GM23338 (cell line): Measurements from ENCODE around the gene ZNF513. TPM values are rescaled to one million over a fixed set of nuclear protein-coding genes. Genes with fewer than 3 reads are reported as not detected.

Source experiments
- ATAC-seq: fragments of 200-7000 bp; cut with Tn5 transposase; 3 replicates; pipeline ENCODE4 v1.9.1; 2020
- DNase-seq: peaks from one replicate; pipeline ENCODE4 v3.0.0-alpha.2; 2015; ENCODE audit warnings: low spot score
- H2AFZ ChIP-seq: fragments of 200-600 bp; sonication (generic); 2 replicates; pipeline ENCODE4 v1.8.0; 2016; ENCODE audit warnings: antibody characterized with exemption, mild to moderate bottlenecking, moderate library complexity
- H3F3A ChIP-seq: fragments of 200-600 bp; sonication (generic); replicated peaks from 2 replicates; pipeline ENCODE4 v1.8.0; 2017; ENCODE audit warnings: antibody characterized with exemption, mixed run types, low read depth
- H3K27ac ChIP-seq: fragments of 200-600 bp; sonication (generic); 2 replicates; pipeline ENCODE4 v1.6.1; 2016; ENCODE audit warnings: low read depth
- H3K27me3 ChIP-seq: fragments of 200-600 bp; sonication (generic); 2 replicates; pipeline ENCODE4 v1.8.0; 2016; ENCODE audit warnings: mild to moderate bottlenecking, mixed run types, moderate library complexity; ENCODE audit not compliant: insufficient read depth
- H3K36me3 ChIP-seq: fragments of 200-600 bp; sonication (generic); 2 replicates; pipeline ENCODE4 v1.8.0; 2016; ENCODE audit warnings: mild to moderate bottlenecking; ENCODE audit not compliant: insufficient read depth
- H3K4me1 ChIP-seq: fragments of 200-600 bp; sonication (generic); 2 replicates; pipeline ENCODE4 v1.8.0; 2016; ENCODE audit warnings: mild to moderate bottlenecking, moderate library complexity; ENCODE audit not compliant: insufficient read depth
- H3K4me2 ChIP-seq: fragments of 200-600 bp; sonication (generic); 2 replicates; pipeline ENCODE4 v1.7.1; 2017; ENCODE audit warnings: mixed run types
- H3K4me3 ChIP-seq: fragments of 200-600 bp; sonication (generic); 2 replicates; pipeline ENCODE4 v1.6.1; 2016; ENCODE audit warnings: mixed run types
- H3K79me2 ChIP-seq: fragments of 200-600 bp; sonication (generic); replicated peaks from 2 replicates; pipeline ENCODE4 v1.8.0; 2017; ENCODE audit warnings: mild to moderate bottlenecking; ENCODE audit not compliant: insufficient read depth
- H3K9me2 ChIP-seq: fragments of 200-600 bp; sonication (generic); 2 replicates; pipeline ENCODE4 v1.8.0; 2017; ENCODE audit not compliant: insufficient read depth
- H4K20me1 ChIP-seq: fragments of 200-600 bp; sonication (generic); replicated peaks from 2 replicates; pipeline ENCODE4 v1.8.0; 2017; ENCODE audit warnings: mild to moderate bottlenecking; ENCODE audit not compliant: insufficient read depth
- H3K27ac Mint-ChIP-seq: 2 replicates; pipeline ENCODE4 v1.8.0; 2020; ENCODE audit warnings: inconsistent platforms, mild to moderate bottlenecking, moderate library complexity, mixed read lengths
- H3K27me3 Mint-ChIP-seq: 3 replicates; pipeline ENCODE4 v1.8.0; 2022; ENCODE audit warnings: low read depth, mild to moderate bottlenecking, moderate library complexity, mixed read lengths, inconsistent platforms; ENCODE audit not compliant: insufficient read depth, poor library complexity
- H3K36me3 Mint-ChIP-seq: 3 replicates; pipeline ENCODE4 v1.8.0; 2021; ENCODE audit warnings: low read depth, mild to moderate bottlenecking, inconsistent platforms, moderate library complexity, mixed read lengths
- H3K4me1 Mint-ChIP-seq: 3 replicates; pipeline ENCODE4 v1.8.0; 2020; ENCODE audit warnings: mild to moderate bottlenecking, inconsistent platforms, mixed read lengths
- H3K4me3 Mint-ChIP-seq: 3 replicates; pipeline ENCODE4 v1.8.0; 2021; ENCODE audit warnings: moderate library complexity, mild to moderate bottlenecking, inconsistent platforms, mixed read lengths
- H3K9me3 Mint-ChIP-seq: 3 replicates; pipeline ENCODE4 v1.8.0; 2020; ENCODE audit warnings: moderate library complexity, mild to moderate bottlenecking, inconsistent platforms, mixed read lengths
- EZH2 ChIP-seq: fragments of 200-600 bp; sonication (generic); IDR thresholded peaks from one replicate; pipeline ENCODE4 v1.8.0; 2017; ENCODE audit warnings: antibody characterized with exemption, mild to moderate bottlenecking, low read depth; ENCODE audit not compliant: unreplicated experiment
- EZH2phosphoT487 ChIP-seq: fragments of 200-600 bp; sonication (generic); IDR thresholded peaks from one replicate; pipeline ENCODE4 v1.8.1; 2018; ENCODE audit warnings: antibody characterized with exemption; ENCODE audit not compliant: unreplicated experiment
- JUNB ChIP-seq: IDR thresholded peaks from one replicate; pipeline ENCODE4 v1.6.1; 2016; ENCODE audit warnings: antibody characterized with exemption; ENCODE audit not compliant: unreplicated experiment
- NANOG ChIP-seq: IDR thresholded peaks from 2 replicates; pipeline ENCODE4 v1.6.1; 2016; ENCODE audit warnings: antibody characterized with exemption, borderline replicate concordance
- POLR2AphosphoS5 ChIP-seq: IDR thresholded peaks from 2 replicates; pipeline ENCODE4 v1.6.1; 2016; ENCODE audit warnings: antibody characterized with exemption, low read depth
- STAT1 ChIP-seq: IDR thresholded peaks from one replicate; pipeline ENCODE4 v1.6.1; 2016; ENCODE audit warnings: antibody characterized with exemption; ENCODE audit not compliant: unreplicated experiment
- ZNF114 ChIP-seq: fragments of 250-450 bp; sonication (Bioruptor Pico); IDR thresholded peaks from 2 replicates; pipeline ENCODE4 v1.5.0; 2020; ENCODE audit warnings: mild to moderate bottlenecking, moderate library complexity
- ZNF331 ChIP-seq: fragments of 250-450 bp; sonication (Bioruptor Pico); IDR thresholded peaks from 2 replicates; pipeline ENCODE4 v1.5.0; 2020; ENCODE audit warnings: low read depth, mild to moderate bottlenecking, moderate library complexity
- polyA plus RNA-seq: library from polyadenylated mRNA; unstranded; fragments of >200 nt; fragmentation: Nextera tagmentation; extraction: Ambion mirVana; gene quantifications from 2 replicates; pipeline ENCODE4 v1.2.1, GENCODE V29; 2016
- total RNA-seq: library from RNA; depleted of rRNA; stranded (reverse); fragments of >200 nt; shearing (Covaris generic); gene quantifications from 2 replicates; pipeline ENCODE4 v1.2.3, GENCODE V29; 2014
- TF ChIP-seq, protein P1 (sequence below): IDR thresholded peaks from one replicate; pipeline ENCODE4 v1.6.1; 2018; ENCODE audit warnings: antibody characterized with exemption; ENCODE audit not compliant: unreplicated experiment
- TF ChIP-seq, protein P2 (sequence below): IDR thresholded peaks from 2 replicates; pipeline ENCODE4 v1.6.1; 2016; ENCODE audit warnings: antibody characterized with exemption
- TF ChIP-seq, protein P3 (sequence below), 2 experiments: fragments of 200-600 bp in 1 of 2; sonication (generic) in 1 of 2; conservative IDR thresholded peaks; 2 replicates each; pipeline versions ENCODE4 v1.5.1 to v1.6.1; 2016 to 2017; ENCODE audit warnings: antibody characterized with exemption in 2 of 2, low read depth in 2 of 2, mild to moderate bottlenecking in 2 of 2, moderate library complexity in 1 of 2

Gene ZNF513
- total and polyA plus RNA-seq, 2 experiments from 2014 or later: 10.4 to 13.2 TPM

DNA sequence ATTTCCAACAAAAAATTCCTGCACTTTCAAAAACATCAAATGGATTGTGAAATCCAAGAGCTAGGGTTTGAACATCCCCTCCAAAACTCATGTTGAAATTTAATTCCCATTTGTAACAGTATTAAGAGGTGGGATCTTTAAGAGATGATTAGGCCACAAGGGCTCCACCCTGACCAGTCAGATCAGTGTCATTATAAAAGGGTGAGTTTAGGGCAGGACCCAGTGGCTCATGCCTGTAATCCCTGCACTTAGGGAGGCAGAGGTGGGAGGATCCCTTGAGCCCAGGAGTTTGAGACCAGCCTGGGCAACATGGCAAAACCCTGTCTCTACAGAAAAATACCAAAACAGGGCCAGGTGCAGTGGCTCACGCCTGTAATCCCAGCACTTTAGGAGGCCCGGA lies 32.9 kb downstream of the ZNF513 start (continued):
- TF ChIP-seq, protein P1, sequence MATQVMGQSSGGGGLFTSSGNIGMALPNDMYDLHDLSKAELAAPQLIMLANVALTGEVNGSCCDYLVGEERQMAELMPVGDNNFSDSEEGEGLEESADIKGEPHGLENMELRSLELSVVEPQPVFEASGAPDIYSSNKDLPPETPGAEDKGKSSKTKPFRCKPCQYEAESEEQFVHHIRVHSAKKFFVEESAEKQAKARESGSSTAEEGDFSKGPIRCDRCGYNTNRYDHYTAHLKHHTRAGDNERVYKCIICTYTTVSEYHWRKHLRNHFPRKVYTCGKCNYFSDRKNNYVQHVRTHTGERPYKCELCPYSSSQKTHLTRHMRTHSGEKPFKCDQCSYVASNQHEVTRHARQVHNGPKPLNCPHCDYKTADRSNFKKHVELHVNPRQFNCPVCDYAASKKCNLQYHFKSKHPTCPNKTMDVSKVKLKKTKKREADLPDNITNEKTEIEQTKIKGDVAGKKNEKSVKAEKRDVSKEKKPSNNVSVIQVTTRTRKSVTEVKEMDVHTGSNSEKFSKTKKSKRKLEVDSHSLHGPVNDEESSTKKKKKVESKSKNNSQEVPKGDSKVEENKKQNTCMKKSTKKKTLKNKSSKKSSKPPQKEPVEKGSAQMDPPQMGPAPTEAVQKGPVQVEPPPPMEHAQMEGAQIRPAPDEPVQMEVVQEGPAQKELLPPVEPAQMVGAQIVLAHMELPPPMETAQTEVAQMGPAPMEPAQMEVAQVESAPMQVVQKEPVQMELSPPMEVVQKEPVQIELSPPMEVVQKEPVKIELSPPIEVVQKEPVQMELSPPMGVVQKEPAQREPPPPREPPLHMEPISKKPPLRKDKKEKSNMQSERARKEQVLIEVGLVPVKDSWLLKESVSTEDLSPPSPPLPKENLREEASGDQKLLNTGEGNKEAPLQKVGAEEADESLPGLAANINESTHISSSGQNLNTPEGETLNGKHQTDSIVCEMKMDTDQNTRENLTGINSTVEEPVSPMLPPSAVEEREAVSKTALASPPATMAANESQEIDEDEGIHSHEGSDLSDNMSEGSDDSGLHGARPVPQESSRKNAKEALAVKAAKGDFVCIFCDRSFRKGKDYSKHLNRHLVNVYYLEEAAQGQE: no peak
- TF ChIP-seq ZNF114 (CRISPR knock-in tag) (no peak), JUNB (no peak), POLR2AphosphoS5 (no peak), STAT1 (no peak), ZNF331 (CRISPR knock-in tag) (no peak)

DNA sequence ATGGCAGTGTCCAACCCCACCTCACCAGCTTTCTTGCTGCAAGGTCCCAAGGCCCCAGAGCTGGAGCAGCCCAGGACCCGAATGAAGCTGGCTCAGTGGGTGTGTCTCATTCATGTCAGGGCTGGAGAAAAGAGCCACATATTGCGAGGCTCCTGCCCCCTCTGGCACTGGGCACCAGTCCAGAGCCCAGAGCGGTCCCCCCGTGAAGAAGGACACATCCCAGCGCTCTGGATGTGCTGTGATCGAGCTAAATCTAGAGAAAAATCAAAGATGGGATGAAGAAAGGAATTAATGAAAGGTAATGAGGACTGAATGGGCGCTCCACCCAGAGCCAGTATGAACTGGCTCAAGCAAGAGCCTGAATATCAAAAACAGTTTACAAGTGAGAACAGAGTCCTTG lies 44.4 kb downstream of the ZNF513 start:
- Histone ChIP-seq H3K4me3 (no peak overlapping the region), H3F3A (no peaks in the 10 kb centered on the region), H3K4me1 (no peaks in the 10 kb centered on the region), H2AFZ (no peak overlapping the region), H3K27me3 (no peaks in the 10 kb centered on the region), H3K36me3 (peaks cover 62% of the 10 kb centered on the region), H3K27ac (no peak overlapping the region), H3K9me2 (no peaks in the 10 kb centered on the region), H3K79me2 (no peaks in the 10 kb centered on the region), H3K4me2 (no peak overlapping the region), H4K20me1 (peaks cover 8% of the 10 kb centered on the region)
- H3K36me3 Mint-ChIP-seq: peaks cover 82% of the 10 kb centered on the region
- no peak overlapping the region for H3K4me3 Mint-ChIP-seq
- no peak for ATAC-seq
- no peaks in the 10 kb centered on the region for H3K9me3 Mint-ChIP-seq
- no peaks in the 10 kb centered on the region for H3K4me1 Mint-ChIP-seq
- no peak for DNase-seq
- H3K27ac Mint-ChIP-seq: no peak overlapping the region
- peaks cover 8% of the 10 kb centered on the region for H3K27me3 Mint-ChIP-seq
- TF ChIP-seq EZH2 (no peak), JUNB (no peak), POLR2AphosphoS5 (no peak), ZNF331 (CRISPR knock-in tag) (no peak), ZNF114 (CRISPR knock-in tag) (no peak), EZH2phosphoT487 (no peak), NANOG (no peak)
- TF ChIP-seq, protein P2, sequence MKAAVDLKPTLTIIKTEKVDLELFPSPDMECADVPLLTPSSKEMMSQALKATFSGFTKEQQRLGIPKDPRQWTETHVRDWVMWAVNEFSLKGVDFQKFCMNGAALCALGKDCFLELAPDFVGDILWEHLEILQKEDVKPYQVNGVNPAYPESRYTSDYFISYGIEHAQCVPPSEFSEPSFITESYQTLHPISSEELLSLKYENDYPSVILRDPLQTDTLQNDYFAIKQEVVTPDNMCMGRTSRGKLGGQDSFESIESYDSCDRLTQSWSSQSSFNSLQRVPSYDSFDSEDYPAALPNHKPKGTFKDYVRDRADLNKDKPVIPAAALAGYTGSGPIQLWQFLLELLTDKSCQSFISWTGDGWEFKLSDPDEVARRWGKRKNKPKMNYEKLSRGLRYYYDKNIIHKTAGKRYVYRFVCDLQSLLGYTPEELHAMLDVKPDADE: no peak
- TF ChIP-seq, protein P3, sequence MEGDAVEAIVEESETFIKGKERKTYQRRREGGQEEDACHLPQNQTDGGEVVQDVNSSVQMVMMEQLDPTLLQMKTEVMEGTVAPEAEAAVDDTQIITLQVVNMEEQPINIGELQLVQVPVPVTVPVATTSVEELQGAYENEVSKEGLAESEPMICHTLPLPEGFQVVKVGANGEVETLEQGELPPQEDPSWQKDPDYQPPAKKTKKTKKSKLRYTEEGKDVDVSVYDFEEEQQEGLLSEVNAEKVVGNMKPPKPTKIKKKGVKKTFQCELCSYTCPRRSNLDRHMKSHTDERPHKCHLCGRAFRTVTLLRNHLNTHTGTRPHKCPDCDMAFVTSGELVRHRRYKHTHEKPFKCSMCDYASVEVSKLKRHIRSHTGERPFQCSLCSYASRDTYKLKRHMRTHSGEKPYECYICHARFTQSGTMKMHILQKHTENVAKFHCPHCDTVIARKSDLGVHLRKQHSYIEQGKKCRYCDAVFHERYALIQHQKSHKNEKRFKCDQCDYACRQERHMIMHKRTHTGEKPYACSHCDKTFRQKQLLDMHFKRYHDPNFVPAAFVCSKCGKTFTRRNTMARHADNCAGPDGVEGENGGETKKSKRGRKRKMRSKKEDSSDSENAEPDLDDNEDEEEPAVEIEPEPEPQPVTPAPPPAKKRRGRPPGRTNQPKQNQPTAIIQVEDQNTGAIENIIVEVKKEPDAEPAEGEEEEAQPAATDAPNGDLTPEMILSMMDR (conservative IDR thresholded peaks at IDR 0.05; ENCODE audit: low read depth in 2 of 2): no peak
- TF ChIP-seq, protein P1: no peak
